SKM-1 (cell line): ENCODE measurements around the gene RASAL1.

ENCODE experiments used
- DNase-seq: peaks from one replicate; lab custom pipeline; 2025; ENCODE audit not compliant: unreplicated experiment; lab: John Stamatoyannopoulos, UW

The RASAL1 gene

GRCh38 chr12:113060336-113060960 lies 75.1 kb downstream of the RASAL1 start:
- DNase-seq: no peak

GRCh38 chr12:113059071-113059595 lies 76.4 kb downstream of the RASAL1 start:
- no peak for DNase-seq

GRCh38 chr12:113058553-113058952 lies 77.0 kb downstream of the RASAL1 start:
- no peak for DNase-seq

GRCh38 chr12:113057565-113058485 lies 77.7 kb downstream of the RASAL1 start:
- DNase-seq: no peak

- no peak for DNase-seq
Observed at GRCh38 chr12:113056631-113057488, 78.7 kb downstream of the RASAL1 start, which contains the start of gene DTX1. Gene DTX1, plus strand, starts transcription at chr12:113056730. Its CDS starts 1,463 bp downstream, at chr12:113058193.

GRCh38 chr12:113056381-113056630 lies 79.3 kb downstream of the RASAL1 start:
- no peak for DNase-seq

- DNase-seq: no peak
Observed at GRCh38 chr12:113055594-113056380, 79.8 kb downstream of the RASAL1 start.

GRCh38 chr12:113054948-113055486 lies 80.5 kb downstream of the RASAL1 start:
- no peak for DNase-seq

GRCh38 chr12:113052326-113052725 lies 83.2 kb downstream of the RASAL1 start:
- no peak for DNase-seq

- DNase-seq: no peak
Observed at GRCh38 chr12:113051759-113052158, 83.8 kb downstream of the RASAL1 start.

GRCh38 chr12:113050795-113051194 lies 84.8 kb downstream of the RASAL1 start:
- no peak for DNase-seq

GRCh38 chr12:113049976-113050742 lies 85.4 kb downstream of the RASAL1 start:
- DNase-seq: no peak
